ENCODE results near the gene THBS1.

DNA sequence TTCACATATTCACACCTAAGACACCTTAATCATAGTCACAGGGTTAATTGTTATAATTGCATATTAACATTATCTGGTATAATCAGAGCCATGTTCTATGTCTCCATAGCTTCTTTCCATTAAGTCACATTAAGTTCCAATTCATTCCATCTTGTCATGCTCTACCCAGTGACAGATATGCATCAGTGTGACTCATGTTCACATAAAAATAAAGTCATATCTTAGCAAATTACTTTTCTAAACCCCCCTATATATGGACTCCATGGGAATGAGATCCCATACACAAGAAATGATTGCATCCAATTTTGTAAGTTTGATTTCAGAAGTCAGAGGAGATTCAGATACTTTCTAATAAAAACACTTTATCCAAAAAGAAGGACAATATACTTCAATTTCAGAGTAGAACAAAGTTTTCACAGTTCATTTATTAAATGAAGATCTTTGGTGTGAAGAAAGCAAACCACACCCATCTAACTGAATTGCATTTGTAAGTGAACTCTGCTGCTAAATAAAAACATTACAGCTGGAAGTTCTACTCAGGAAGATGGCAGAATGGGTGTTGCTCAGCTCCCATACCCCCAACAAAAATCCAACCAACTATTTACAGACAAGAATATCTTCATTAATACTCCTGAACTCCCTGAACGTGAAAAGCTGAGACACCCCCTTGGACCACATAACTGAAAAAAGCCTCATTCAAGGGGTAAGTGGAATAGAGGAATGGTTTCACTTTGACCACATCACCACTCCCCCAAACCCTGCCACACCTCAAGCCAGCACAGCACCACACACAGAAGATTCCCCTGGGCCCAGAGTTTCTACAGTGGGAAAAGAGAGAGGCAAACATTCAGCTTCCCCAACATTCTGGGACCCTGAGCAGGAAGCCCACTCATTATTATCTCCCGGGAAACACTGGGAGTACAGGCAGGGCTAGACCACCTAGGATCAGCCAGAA lies 27.6 kb downstream of the THBS1 start:
- TF ChIP-seq, protein P1, sequence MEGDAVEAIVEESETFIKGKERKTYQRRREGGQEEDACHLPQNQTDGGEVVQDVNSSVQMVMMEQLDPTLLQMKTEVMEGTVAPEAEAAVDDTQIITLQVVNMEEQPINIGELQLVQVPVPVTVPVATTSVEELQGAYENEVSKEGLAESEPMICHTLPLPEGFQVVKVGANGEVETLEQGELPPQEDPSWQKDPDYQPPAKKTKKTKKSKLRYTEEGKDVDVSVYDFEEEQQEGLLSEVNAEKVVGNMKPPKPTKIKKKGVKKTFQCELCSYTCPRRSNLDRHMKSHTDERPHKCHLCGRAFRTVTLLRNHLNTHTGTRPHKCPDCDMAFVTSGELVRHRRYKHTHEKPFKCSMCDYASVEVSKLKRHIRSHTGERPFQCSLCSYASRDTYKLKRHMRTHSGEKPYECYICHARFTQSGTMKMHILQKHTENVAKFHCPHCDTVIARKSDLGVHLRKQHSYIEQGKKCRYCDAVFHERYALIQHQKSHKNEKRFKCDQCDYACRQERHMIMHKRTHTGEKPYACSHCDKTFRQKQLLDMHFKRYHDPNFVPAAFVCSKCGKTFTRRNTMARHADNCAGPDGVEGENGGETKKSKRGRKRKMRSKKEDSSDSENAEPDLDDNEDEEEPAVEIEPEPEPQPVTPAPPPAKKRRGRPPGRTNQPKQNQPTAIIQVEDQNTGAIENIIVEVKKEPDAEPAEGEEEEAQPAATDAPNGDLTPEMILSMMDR (conservative IDR thresholded peaks at IDR 0.05; ENCODE audit: low read length): no peak
- TF ChIP-seq EZH2phosphoT487 (IDR thresholded peaks at IDR 0.05; ENCODE audit: borderline replicate concordance, low read depth, low read length): no peak
